DND-41 (cell line): Measurements from ENCODE around the gene KLRC2.
"Not testable (repeated sequence)": the region's sequence is repeated elsewhere in the genome, so short reads cannot be mapped to it uniquely, and the experiment has no call there.

Source experiments
- CTCF ChIP-seq: IDR thresholded peaks from 2 replicates; pipeline ENCODE4 v1.5.1; 2012; ENCODE audit warnings: borderline replicate concordance, low read length, moderate library complexity, mild to moderate bottlenecking; ENCODE audit not compliant: poor library complexity, severe bottlenecking; ENCODE audit errors: extremely low read depth
- EZH2 ChIP-seq: IDR thresholded peaks from 3 replicates; pipeline ENCODE4 v1.6.1; 2012; ENCODE audit warnings: borderline replicate concordance, low read depth, mild to moderate bottlenecking, moderate library complexity, low read length, inconsistent platforms; ENCODE audit not compliant: severe bottlenecking

GRCh38 chr12:10424260-10424899, 11.4 kb downstream of the KLRC2 start:
- TF ChIP-seq CTCF, EZH2: not testable (repeated sequence)
